ENCODE measurements around the gene PLIN5. TPM values are rescaled to one million over a fixed set of nuclear protein-coding genes. Genes with fewer than 3 reads are reported as not detected.

Gene PLIN5
- total RNA-seq, 4 donors from 2014 or later = 12.0 to 26.7 (median 19.1) TPM

- no peak overlapping the region for H3K4me3 ChIP-seq
- peaks cover 0 to 47% (median 0%) of the 10 kb centered on the region in 3 donors for H3K36me3 ChIP-seq
- H3K27me3 ChIP-seq = no peaks in the 10 kb centered on the region
- 83 to 89% methylated on average over 6 to 12 of the region's 12 CpGs for WGBS, 2 donors
- peaks cover 0 to 14% (median 0%) of the 10 kb centered on the region in 4 donors for H3K4me1 ChIP-seq
- H3K27ac ChIP-seq = no peak overlapping the region
- no peak for TF ChIP-seq EP300 (IDR thresholded peaks at IDR 0.05)
- no peak for DNase-seq (ENCODE audit: low spot score in 2 of 2)
- no peaks in the 10 kb centered on the region for H3K9me3 ChIP-seq
These were observed 27.9 kb downstream of the PLIN5 start for GRCh38 chr19:4507150-4507452.

GRCh38 chr19:4506449-4507149 is 28.4 kb downstream of the PLIN5 start:
- Histone ChIP-seq H3K27me3 (no peaks in the 10 kb centered on the region), H3K4me1 (peaks cover 0 to 14% (median 0%) of the 10 kb centered on the region in 4 donors), H3K9me3 (no peaks in the 10 kb centered on the region), H3K4me3 (no peak overlapping the region), H3K36me3 (peaks cover 0 to 52% (median 0%) of the 10 kb centered on the region in 3 donors), H3K27ac (no peak overlapping the region)
- 86 to 87% methylated on average over 15 to 16 of the region's 17 CpGs for WGBS, 2 donors
- TF ChIP-seq POLR2A (IDR thresholded peaks at IDR 0.05) (no peak), EP300 (IDR thresholded peaks at IDR 0.05) (no peak)
- TF ChIP-seq, protein P1, sequence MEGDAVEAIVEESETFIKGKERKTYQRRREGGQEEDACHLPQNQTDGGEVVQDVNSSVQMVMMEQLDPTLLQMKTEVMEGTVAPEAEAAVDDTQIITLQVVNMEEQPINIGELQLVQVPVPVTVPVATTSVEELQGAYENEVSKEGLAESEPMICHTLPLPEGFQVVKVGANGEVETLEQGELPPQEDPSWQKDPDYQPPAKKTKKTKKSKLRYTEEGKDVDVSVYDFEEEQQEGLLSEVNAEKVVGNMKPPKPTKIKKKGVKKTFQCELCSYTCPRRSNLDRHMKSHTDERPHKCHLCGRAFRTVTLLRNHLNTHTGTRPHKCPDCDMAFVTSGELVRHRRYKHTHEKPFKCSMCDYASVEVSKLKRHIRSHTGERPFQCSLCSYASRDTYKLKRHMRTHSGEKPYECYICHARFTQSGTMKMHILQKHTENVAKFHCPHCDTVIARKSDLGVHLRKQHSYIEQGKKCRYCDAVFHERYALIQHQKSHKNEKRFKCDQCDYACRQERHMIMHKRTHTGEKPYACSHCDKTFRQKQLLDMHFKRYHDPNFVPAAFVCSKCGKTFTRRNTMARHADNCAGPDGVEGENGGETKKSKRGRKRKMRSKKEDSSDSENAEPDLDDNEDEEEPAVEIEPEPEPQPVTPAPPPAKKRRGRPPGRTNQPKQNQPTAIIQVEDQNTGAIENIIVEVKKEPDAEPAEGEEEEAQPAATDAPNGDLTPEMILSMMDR (IDR thresholded peaks at IDR 0.05) = no peak
- DNase-seq (ENCODE audit: low spot score in 2 of 2) = no peak

GRCh38 chr19:4505570-4506448 is 29.2 kb downstream of the PLIN5 start:
- no peaks in the 10 kb centered on the region for H3K9me3 ChIP-seq
- no peaks in the 10 kb centered on the region for H3K27me3 ChIP-seq
- peaks cover 0 to 14% (median 0%) of the 10 kb centered on the region in 4 donors for H3K4me1 ChIP-seq
- peaks cover 0 to 60% (median 0%) of the 10 kb centered on the region in 3 donors for H3K36me3 ChIP-seq
- TF ChIP-seq POLR2A (IDR thresholded peaks at IDR 0.05) (no peak), EP300 (IDR thresholded peaks at IDR 0.05) (no peak)
- TF ChIP-seq, protein P1 (IDR thresholded peaks at IDR 0.05) = no peak
- H3K4me3 ChIP-seq = no peak overlapping the region
- H3K27ac ChIP-seq = peak overlapping the region in 1 of 4 donors; percentile 54
- no peak for DNase-seq (ENCODE audit: low spot score in 2 of 2)
- 90 to 91% methylated on average over 34 of the region's 34 CpGs for WGBS, 2 donors

DNA sequence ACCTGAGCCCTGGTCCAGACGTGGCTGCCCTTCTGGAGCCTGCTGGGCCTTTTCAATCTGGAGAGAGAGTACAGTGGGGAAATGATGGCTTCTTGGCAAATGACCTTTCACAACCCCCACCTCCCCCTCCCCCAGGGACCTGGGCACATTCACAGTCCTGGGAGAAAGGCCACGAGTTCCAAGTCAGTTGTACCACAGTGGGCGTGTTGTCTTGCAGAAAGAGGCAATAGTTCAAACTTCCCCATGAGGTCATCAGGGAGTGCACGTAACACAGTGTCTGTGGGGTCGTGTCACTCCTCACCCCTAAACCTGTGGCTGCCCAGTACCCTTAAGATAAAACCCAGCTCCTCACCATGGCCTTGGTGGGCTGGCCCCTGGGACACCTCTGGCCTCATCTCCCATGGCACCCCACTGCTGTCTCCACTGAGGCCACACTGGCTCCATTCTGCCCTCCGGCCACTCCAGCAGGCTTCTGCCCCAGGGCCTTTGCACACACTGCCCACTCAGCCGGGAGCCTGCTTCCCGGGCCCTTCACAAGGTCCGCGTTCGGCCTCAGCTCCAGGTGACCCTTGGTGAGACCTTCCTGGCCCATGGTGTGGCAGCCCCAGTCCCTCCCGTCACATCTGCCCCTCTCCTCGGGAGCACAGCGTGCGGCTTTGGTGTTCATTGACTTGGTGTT is 30.0 kb downstream of the PLIN5 start:
- H3K27me3 ChIP-seq = no peaks in the 10 kb centered on the region
- no peak overlapping the region for H3K4me3 ChIP-seq
- H3K9me3 ChIP-seq = no peaks in the 10 kb centered on the region
- no peak for DNase-seq (ENCODE audit: low spot score in 2 of 2)
- peaks cover 0 to 68% (median 0%) of the 10 kb centered on the region in 3 donors for H3K36me3 ChIP-seq
- TF ChIP-seq POLR2A (IDR thresholded peaks at IDR 0.05) (no peak), EP300 (IDR thresholded peaks at IDR 0.05) (no peak)
- TF ChIP-seq, protein P1 (IDR thresholded peaks at IDR 0.05) = no peak
- 70 to 80% methylated on average over 15 of the region's 15 CpGs for WGBS, 2 donors
- H3K27ac ChIP-seq = peak overlapping the region in 1 of 4 donors; percentile 54
- peaks cover 0 to 14% (median 0%) of the 10 kb centered on the region in 4 donors for H3K4me1 ChIP-seq

- no peaks in the 10 kb centered on the region for H3K9me3 ChIP-seq
- no peak for DNase-seq (ENCODE audit: low spot score in 2 of 2)
- H3K27me3 ChIP-seq = no peaks in the 10 kb centered on the region
- H3K36me3 ChIP-seq = peaks cover 0 to 75% (median 0%) of the 10 kb centered on the region in 3 donors
- WGBS, 2 donors = 57 to 73% methylated on average over 20 to 23 of the region's 23 CpGs
- H3K4me1 ChIP-seq = peaks cover 0 to 14% (median 0%) of the 10 kb centered on the region in 4 donors
- H3K4me3 ChIP-seq = no peak overlapping the region
- peak overlapping the region in 1 of 4 donors; percentile 54 for H3K27ac ChIP-seq
- no peak for TF ChIP-seq EP300 (IDR thresholded peaks at IDR 0.05)
- TF ChIP-seq, protein P1 (IDR thresholded peaks at IDR 0.05) = no peak
These were observed 30.7 kb downstream of the PLIN5 start for GRCh38 chr19:4504297-4504701.

Data from tibial nerve (tissue), 4 donors.